NCI-H82 (cell line): ENCODE measurements around the gene PNPLA7.
"Not testable (repeated sequence)": the region's sequence is repeated elsewhere in the genome, so short reads cannot be mapped to it uniquely, and the experiment has no call there.

Experiments used
- DNase-seq: peaks from one replicate; lab custom pipeline; 2025; lab: John Stamatoyannopoulos, UW

PNPLA7 gene

DNA sequence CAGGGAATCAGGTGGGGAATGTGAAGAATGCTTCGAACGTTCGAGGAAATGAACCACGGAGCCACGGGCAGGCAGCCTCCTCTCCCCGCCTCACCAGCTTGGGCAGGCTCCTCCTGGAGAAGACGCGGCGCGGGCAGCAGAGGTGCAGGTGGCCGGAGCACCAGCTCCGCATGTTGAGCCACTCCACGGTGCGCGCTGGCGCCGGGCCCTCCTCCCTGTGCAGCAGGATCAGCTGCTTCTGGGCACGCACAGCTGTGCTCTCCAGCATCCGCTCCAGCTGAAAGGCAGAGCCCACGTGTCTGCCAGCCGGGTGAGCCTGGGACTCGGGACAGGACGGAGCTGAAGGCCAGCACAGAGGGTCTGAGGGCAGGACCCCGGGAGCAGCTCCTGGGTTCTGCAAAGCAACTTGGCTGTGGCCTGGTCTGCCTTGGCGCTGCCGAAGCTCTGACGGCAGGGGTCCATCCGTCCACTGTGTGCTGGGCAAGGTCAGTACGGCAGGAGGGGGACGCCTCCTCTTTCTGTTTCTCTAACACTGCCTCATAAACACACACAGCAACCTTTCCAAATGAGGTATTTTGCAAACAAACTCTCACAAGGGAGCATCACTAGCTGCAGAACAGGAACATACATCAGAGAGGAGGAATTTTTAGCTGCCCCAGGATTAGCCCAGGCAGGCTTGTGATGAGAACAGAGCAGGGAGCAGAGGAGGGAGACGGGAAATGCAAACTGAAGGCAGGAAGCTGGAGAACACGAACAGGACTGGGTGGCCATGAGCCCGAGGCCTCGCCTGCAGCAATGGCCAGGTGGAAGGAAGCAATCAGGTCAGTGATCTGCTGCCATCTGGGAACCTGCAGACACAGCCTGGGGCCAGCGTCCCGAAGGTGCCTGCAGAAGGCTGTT lies 71.0 kb downstream of the PNPLA7 start:
- DNase-seq: no peak

- no peak for DNase-seq
Observed at GRCh38 chr9:137478613-137478961, 71.6 kb downstream of the PNPLA7 start.

DNA sequence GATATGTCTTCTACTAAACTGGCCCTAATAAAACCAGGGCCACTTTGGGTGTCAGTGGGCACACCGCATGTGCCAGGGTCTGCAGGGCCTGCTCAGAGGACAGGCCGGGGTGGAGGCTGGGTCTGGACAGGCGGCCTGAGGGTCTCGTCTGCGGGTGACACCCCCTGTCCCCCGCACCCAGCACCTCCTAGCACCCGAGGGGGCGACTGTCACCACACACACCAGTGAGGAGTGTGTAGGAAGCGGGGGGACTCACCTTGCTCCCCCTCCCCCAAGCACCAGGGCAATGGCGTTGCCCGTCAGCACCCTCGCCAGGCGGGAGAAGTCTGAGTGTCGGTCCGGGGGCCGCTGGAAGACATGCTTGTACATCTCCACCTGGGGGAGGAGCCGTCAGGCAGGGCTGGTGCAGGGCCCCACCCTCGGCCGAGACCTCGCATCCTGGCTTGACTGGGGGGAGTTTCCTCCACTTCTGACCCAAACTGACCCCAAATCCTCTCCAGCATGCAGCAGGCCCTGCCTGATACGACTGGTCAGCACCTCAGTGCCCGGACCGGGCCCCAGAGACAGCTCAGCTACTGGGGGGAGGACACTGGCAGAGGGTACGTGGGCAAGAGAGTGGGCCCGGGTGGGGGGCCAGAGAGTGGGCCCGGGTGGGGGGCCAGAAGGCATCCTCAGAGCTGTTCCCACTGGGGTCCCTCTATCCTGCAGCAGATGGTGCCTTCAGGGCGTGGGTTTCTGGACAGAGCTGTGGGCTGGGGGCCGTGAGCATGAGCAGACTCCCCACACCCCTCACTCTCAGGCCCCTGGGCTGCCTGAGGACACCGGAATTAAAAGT lies 72.2 kb downstream of the PNPLA7 start:
- DNase-seq: no peak

DNA sequence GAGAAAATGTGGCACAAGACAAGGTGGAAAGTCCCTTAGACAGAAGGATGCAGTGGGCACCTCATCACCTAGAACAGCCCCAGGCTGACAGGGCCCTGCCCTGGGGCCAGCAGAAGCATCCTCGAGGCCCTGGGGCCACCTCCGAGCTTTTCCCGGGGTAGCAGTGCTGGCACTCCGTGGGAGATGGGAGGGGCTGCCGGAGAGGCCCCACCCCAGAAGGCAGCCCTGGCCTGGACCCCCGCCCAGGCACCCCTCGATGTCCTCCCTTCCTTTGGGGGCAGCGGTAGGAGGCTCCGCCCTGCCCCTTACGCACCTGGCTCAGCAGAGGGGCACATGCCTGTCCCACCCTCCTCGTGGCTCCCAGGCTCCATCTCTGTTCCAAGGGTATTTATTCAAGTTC lies 73.3 kb downstream of the PNPLA7 start:
- DNase-seq: no peak

- no peak for DNase-seq
Observed at GRCh38 chr9:137475666-137476065, 74.5 kb downstream of the PNPLA7 start.

- no peak for DNase-seq
Observed at GRCh38 chr9:137474271-137474670, 75.9 kb downstream of the PNPLA7 start.

DNA sequence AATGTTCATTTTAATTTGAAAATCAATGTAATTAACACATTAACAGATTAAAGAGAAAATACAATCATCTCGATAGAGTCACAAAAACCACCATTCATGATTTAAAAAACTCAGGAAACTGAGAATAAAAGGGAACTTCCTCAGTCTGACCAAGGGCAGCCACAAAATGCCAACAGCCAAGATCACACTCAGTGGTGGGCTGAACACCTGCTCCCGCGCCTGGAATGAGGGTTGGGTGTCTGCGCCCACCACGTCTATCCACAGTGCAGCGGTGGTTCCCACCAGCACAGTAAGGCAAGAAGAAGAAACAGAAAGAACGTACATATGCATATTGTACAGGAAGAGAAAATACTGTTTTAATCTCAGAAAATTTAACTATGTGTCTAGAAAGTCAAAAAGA lies 79.4 kb downstream of the PNPLA7 start:
- DNase-seq: no peak

GRCh38 chr9:137467896-137468295 lies 82.3 kb downstream of the PNPLA7 start:
- no peak for DNase-seq

GRCh38 chr9:137467161-137467581 lies 83.0 kb downstream of the PNPLA7 start:
- no peak for DNase-seq

- DNase-seq: not testable (repeated sequence)
Observed at GRCh38 chr9:137466389-137467085, 83.7 kb downstream of the PNPLA7 start.

- no peak for DNase-seq
Observed at GRCh38 chr9:137465720-137466388, 84.3 kb downstream of the PNPLA7 start.

DNA sequence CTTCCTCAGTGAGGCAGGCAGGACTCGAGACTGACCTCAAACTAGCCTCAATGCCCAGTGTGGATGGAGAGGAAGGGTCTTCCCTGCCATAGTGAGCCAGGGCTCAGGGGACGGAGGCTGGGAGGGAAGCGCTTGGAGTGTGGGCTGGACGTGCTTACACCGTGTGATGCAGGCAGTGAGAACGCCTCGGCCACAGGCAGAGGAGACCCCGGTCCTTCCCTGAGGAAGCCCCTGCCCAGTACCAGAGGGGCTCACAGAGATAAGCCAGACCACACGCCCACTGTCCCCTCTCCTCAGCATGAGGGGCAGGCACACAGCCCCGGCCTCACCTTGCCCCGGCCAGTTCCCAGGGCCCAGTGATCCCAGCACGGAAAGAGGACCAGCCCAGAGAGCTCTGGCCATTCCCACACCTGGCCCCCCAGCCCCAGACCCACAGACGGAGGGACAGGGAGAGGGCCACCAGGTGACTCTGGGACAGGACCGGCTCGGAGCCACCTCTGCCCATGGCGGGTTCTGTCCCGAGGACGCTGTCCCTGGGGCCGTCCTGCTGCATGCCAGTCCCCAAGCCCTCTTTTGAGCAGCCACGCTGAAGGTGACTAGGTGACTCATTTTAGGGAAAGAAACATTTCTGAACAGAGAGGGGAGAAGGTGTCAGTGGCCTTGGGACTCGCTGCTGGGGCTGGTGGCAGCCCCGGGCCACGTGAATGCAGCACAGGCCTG lies 85.0 kb downstream of the PNPLA7 start:
- DNase-seq: no peak

DNA sequence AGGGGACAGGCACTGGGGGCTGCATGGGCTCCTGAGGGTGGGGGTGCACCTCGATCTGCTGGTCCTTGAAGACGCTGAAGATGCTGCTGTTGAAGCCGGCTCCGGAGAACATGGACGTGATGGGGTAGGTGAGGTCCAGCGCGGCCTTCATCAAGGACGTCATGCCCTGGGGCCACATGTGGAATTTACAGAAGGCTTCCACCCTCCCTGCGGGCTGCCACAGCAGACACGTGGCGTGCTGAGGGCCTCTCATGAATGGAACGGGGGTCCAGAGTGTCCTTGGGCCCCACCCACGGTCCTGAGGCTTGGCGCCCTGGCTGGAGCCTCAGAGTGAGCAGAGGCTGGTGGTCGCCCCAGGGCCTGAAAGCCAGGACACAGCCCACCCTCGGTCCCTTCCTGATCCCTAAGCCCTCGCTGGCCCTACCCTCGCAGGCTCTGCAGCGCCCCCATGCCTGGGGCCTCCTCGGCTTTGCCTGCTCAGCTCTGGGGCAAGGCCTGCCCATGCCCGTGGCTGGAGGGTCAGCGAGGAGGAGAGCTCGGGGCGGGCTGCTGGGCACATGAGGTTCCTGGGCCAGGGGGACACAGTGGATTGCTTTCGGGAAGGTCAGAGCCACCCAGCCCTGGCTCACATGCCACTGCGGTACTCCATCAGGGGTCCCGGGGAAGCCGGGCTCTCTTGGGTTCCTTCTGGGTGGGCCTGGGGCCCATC lies 85.8 kb downstream of the PNPLA7 start:
- DNase-seq: no peak

- DNase-seq: no peak
Observed at GRCh38 chr9:137463931-137464290, 86.3 kb downstream of the PNPLA7 start.

DNA sequence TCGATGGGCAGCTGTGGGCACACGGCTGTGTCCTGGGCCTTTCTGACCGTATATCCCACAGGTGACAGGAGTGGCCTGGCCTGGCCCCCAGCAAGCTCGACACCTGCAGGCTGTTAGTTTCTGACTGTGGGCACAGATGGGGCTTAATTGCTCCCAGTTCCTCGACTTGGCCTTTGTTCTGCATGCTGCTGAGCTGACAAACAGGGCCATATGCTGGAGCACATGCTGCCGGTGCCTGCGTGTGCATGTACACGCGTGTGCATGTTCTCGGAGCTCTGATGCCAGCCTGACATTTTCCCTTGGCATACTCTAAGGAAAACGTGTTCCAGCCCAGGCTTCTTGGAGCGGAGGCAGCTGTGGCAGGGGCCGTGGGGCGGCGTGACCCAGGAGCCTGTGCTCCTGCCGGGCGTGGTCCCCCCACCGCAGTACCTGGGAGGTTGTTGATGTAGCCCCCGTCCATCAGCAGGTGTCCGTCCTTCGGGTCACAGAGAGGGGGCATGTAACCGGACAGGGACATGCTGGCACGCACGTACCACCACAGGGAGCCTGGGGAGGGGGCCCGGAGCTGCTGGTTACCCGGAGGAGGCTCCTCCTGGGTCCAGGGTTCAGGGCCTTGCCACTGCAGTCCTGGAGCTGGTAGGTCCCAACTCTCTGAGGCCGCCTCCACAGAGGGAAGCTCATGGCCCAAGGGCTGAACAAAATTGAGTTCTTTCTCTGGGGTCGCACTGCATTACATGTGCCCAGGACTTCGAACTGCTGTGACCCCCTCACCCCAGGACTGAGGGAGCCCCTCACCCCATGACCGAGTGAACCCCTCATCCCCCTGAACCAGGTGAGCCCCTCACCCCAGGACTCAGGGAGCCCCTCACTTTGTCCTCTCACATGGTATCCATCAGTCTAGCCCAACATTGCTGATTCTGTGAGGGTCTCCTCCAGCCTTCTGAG lies 86.9 kb downstream of the PNPLA7 start:
- DNase-seq: no peak

GRCh38 chr9:137462396-137462985 lies 87.7 kb downstream of the PNPLA7 start:
- no peak for DNase-seq

- no peak for DNase-seq
Observed at GRCh38 chr9:137461663-137462395, 88.4 kb downstream of the PNPLA7 start.

DNA sequence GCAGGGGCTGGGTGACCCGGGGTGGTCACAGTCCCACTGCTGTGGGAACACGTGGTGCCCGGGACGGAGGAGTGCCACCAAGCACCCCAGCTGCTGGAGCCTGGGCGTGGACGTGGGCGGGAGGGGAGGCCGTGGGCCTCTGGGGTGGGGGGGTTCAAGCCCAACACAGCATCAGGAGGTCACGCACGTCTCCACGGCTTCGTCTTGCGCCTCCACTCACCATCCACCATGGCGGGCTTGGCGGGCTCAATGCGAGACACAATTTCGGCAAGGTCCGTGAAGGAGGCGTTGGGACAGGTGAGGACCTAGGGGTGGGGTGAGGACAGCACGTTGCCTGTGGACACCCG lies 88.9 kb downstream of the PNPLA7 start:
- no peak for DNase-seq
